Uterus (tissue), 4 donors: ENCODE measurements around the gene KRT31. TPM values are rescaled to one million over a fixed set of nuclear protein-coding genes. Genes with fewer than 3 reads are reported as not detected.
A peak's percentile ranks its signal among the peaks of the same experiment; 100 is the strongest.

ENCODE experiments used
- DNase-seq, 2 donors: peaks; one replicate each; pipeline ENCODE4 v3.0.0-alpha.2; 2019 to 2020
- H3K27ac ChIP-seq, 2 donors: fragments of 200-600 bp; sonication (generic); 1 replicate in 1 of 2; 2 replicates in 1 of 2; pipeline ENCODE4 v1.5.1; 2016 to 2018
- H3K27me3 ChIP-seq, 2 donors: fragments of 200-600 bp; sonication (generic); one replicate each; pipeline ENCODE4 v1.5.1; 2018 to 2019; ENCODE audit warnings: control low read depth in 1 of 2
- H3K36me3 ChIP-seq, 2 donors: fragments of 200-600 bp; sonication (generic); one replicate each; pipeline ENCODE4 v1.5.1; 2019; ENCODE audit warnings: control low read depth in 1 of 2
- H3K4me1 ChIP-seq, 2 donors: fragments of 200-600 bp; sonication (generic); one replicate each; pipeline ENCODE4 v1.5.1; 2018 to 2019; ENCODE audit warnings: control low read depth in 1 of 2
- H3K4me3 ChIP-seq, 2 donors: fragments of 200-600 bp; sonication (generic); 1 replicate in 1 of 2; 2 replicates in 1 of 2; pipeline ENCODE4 v1.5.1; 2018 to 2019; ENCODE audit warnings: mild to moderate bottlenecking in 1 of 2
- H3K9me3 ChIP-seq, 2 donors: fragments of 200-600 bp; sonication (generic); one replicate each; pipeline ENCODE4 v1.5.1; 2019; ENCODE audit warnings: control low read depth in 1 of 2
- CTCF ChIP-seq, 4 experiments: fragments of 200-600 bp in 2 of 4; fragments of 450-650 bp in 2 of 4; sonication (generic) in 2 of 4; IDR thresholded peaks; one replicate each; pipeline ENCODE4 v1.5.1; 2016 to 2019; ENCODE audit warnings: antibody characterized with exemption in 4 of 4, mild to moderate bottlenecking in 2 of 4, moderate library complexity in 1 of 4
- POLR2A ChIP-seq, 2 donors: fragments of 450-650 bp; IDR thresholded peaks; one replicate each; pipeline ENCODE4 v1.6.1; 2016; ENCODE audit warnings: antibody characterized with exemption in 2 of 2, mild to moderate bottlenecking in 1 of 2, moderate library complexity in 1 of 2
- intact Hi-C: fragments of 100-400 bp; cut with DNase I; formaldehyde crosslinking; loops from one replicate; pipeline ENCODE4 v1.15.1; 2023; ENCODE audit warnings: low total_unique reads
- total RNA-seq, 4 donors: library from RNA; depleted of rRNA in 3 of 4; stranded (reverse); fragments of >200 nt in 3 of 4; gene quantifications; one replicate each; pipeline versions ENCODE4 v1.1.0 to v1.2.4, GENCODE V29; 2014 to 2023
- donor health status: DM: yes; HTN: yes; CAD: no.

The KRT31 gene
- total RNA-seq, 4 donors from 2014 or later = not detected

GRCh38 chr17:41440531-41441033 lies 43.2 kb upstream of the KRT31 start, which contains the start of gene KRT38:
TSS of gene KRT38 (minus strand) at chr17:41440983. CDS start at chr17:41440921, 62 bp downstream.
- TF ChIP-seq POLR2A (IDR thresholded peaks at IDR 0.05) (no peak), CTCF (IDR thresholded peaks at IDR 0.05) (no peak)
- no peak for DNase-seq
- no peaks in the 10 kb centered on the region for H3K9me3 ChIP-seq
- H3K27ac ChIP-seq = no peak within 1 kb of the TSS
- H3K27me3 ChIP-seq = no peaks in the 10 kb centered on the region
- no peak within 1 kb of the TSS for H3K4me3 ChIP-seq
- no peaks in the 10 kb centered on the region for H3K4me1 ChIP-seq
- intact Hi-C loops = no loop called here
- no peaks in the 10 kb centered on the region for H3K36me3 ChIP-seq

GRCh38 chr17:41439375-41439774 lies 42.0 kb upstream of the KRT31 start:
- H3K27me3 ChIP-seq = no peaks in the 10 kb centered on the region
- no peak overlapping the region for H3K4me3 ChIP-seq
- H3K36me3 ChIP-seq = no peaks in the 10 kb centered on the region
- H3K4me1 ChIP-seq = no peaks in the 10 kb centered on the region
- DNase-seq = no peak
- no peak overlapping the region for H3K27ac ChIP-seq
- intact Hi-C loops = no loop called here
- no peaks in the 10 kb centered on the region for H3K9me3 ChIP-seq
- TF ChIP-seq POLR2A (IDR thresholded peaks at IDR 0.05) = no peak
- no peak for TF ChIP-seq CTCF (IDR thresholded peaks at IDR 0.05)

GRCh38 chr17:41437769-41438168 lies 40.4 kb upstream of the KRT31 start:
- H3K27ac ChIP-seq = no peak overlapping the region
- no peaks in the 10 kb centered on the region for H3K27me3 ChIP-seq
- no peaks in the 10 kb centered on the region for H3K36me3 ChIP-seq
- TF ChIP-seq CTCF (IDR thresholded peaks at IDR 0.05) (no peak), POLR2A (IDR thresholded peaks at IDR 0.05) (no peak)
- H3K4me1 ChIP-seq = no peaks in the 10 kb centered on the region
- intact Hi-C loops = no loop called here
- no peak for DNase-seq
- no peaks in the 10 kb centered on the region for H3K9me3 ChIP-seq
- no peak overlapping the region for H3K4me3 ChIP-seq

- no peak overlapping the region for H3K4me3 ChIP-seq
- intact Hi-C loops = no loop called here
- no peaks in the 10 kb centered on the region for H3K9me3 ChIP-seq
- no peak for DNase-seq
- no peaks in the 10 kb centered on the region for H3K4me1 ChIP-seq
- H3K27me3 ChIP-seq = no peaks in the 10 kb centered on the region
- H3K27ac ChIP-seq = no peak overlapping the region
- no peaks in the 10 kb centered on the region for H3K36me3 ChIP-seq
- no peak for TF ChIP-seq CTCF (IDR thresholded peaks at IDR 0.05)
- TF ChIP-seq POLR2A (IDR thresholded peaks at IDR 0.05) = no peak
Measured at GRCh38 chr17:41437254-41437653, 39.8 kb upstream of the KRT31 start.

- DNase-seq = no peak
- H3K9me3 ChIP-seq = no peaks in the 10 kb centered on the region
- no peak for TF ChIP-seq POLR2A (IDR thresholded peaks at IDR 0.05)
- TF ChIP-seq CTCF (IDR thresholded peaks at IDR 0.05) = no peak
- no peaks in the 10 kb centered on the region for H3K4me1 ChIP-seq
- H3K36me3 ChIP-seq = no peaks in the 10 kb centered on the region
- intact Hi-C loops = no loop called here
- no peak overlapping the region for H3K4me3 ChIP-seq
- H3K27ac ChIP-seq = peak overlapping the region; percentile 1 to 16
- no peaks in the 10 kb centered on the region for H3K27me3 ChIP-seq
Measured at GRCh38 chr17:41434415-41434814, 37.0 kb upstream of the KRT31 start.
